Upper lobe of right lung (tissue), 1 donor: ENCODE measurements around the gene SAMD1. TPM values are rescaled to one million over a fixed set of nuclear protein-coding genes. Genes with fewer than 3 reads are reported as not detected.
"Not testable (repeated sequence)": the region's sequence is repeated elsewhere in the genome, so short reads cannot be mapped to it uniquely, and the experiment has no call there.

Experiments used
- ATAC-seq: fragments of 200-7000 bp; cut with Tn5 transposase; one replicate; pipeline ENCODE4 v1.9.1; 2020; ENCODE audit warnings: mild to moderate bottlenecking, moderate library complexity
- DNase-seq: peaks from one replicate; pipeline ENCODE4 v3.0.0-alpha.2; 2020
- H3K27ac ChIP-seq: fragments of 200-600 bp; one replicate; pipeline ENCODE4 v1.8.0; 2022
- H3K27me3 ChIP-seq: fragments of 200-600 bp; one replicate; pipeline ENCODE4 v1.8.0; 2022; ENCODE audit warnings: mild to moderate bottlenecking
- H3K36me3 ChIP-seq: fragments of 200-600 bp; one replicate; pipeline ENCODE4 v1.8.0; 2022
- H3K4me1 ChIP-seq: fragments of 200-600 bp; one replicate; pipeline ENCODE4 v1.8.0; 2022
- H3K4me3 ChIP-seq: fragments of 200-600 bp; one replicate; pipeline ENCODE4 v1.8.0; 2022; ENCODE audit warnings: mild to moderate bottlenecking
- H3K9me3 ChIP-seq: fragments of 200-600 bp; one replicate; pipeline ENCODE4 v1.8.0; 2022
- CTCF ChIP-seq: fragments of 200-600 bp; IDR thresholded peaks from one replicate; pipeline ENCODE4 v1.8.0; 2022; ENCODE audit warnings: antibody characterized with exemption
- intact Hi-C: fragments of 100-400 bp; cut with DNase I; formaldehyde crosslinking; loops from one replicate; pipeline ENCODE4 v1.11.0; 2022
- total RNA-seq: library from RNA; stranded (reverse); fragmentation: NEBNext Ultra II Directional; extraction: Animal tissue kit (Norgen Biotek cat#: 25700); gene quantifications from one replicate; pipeline ENCODE4 v1.2.1, GENCODE V29; 2021
- donor health status: DM: no; HTN: yes; CAD: no; lungs with severe emphysema.

The SAMD1 gene
- total RNA-seq, 1 donor from 2014 or later: 45.9 TPM

GRCh38 chr19:14050512-14050911 lies 40.0 kb downstream of the SAMD1 start:
- intact Hi-C loops: no loop called here
- no peak overlapping the region for H3K4me3 ChIP-seq
- no peak for DNase-seq
- no peaks in the 10 kb centered on the region for H3K4me1 ChIP-seq
- H3K27ac ChIP-seq: no peak overlapping the region
- no peaks in the 10 kb centered on the region for H3K9me3 ChIP-seq
- ATAC-seq: no peak
- no peaks in the 10 kb centered on the region for H3K27me3 ChIP-seq
- H3K36me3 ChIP-seq: peaks cover 14% of the 10 kb centered on the region
- no peak for TF ChIP-seq CTCF

GRCh38 chr19:14048443-14049153 lies 42.0 kb downstream of the SAMD1 start:
- ATAC-seq (peak; percentile 94), DNase-seq (peak; percentile 83)
- Histone ChIP-seq H3K4me1 (no peaks in the 10 kb centered on the region), H3K4me3 (no peak overlapping the region), H3K9me3 (no peaks in the 10 kb centered on the region), H3K27me3 (no peaks in the 10 kb centered on the region), H3K27ac (no peak overlapping the region), H3K36me3 (peaks cover 14% of the 10 kb centered on the region)
- intact Hi-C loops: no loop called here
- peak; percentile 92 for TF ChIP-seq CTCF

GRCh38 chr19:14047866-14048265 lies 42.7 kb downstream of the SAMD1 start:
- H3K4me3 ChIP-seq, intact Hi-C loops: not testable (repeated sequence)

GRCh38 chr19:14042659-14043608 lies 47.6 kb downstream of the SAMD1 start:
- H3K27ac ChIP-seq: peak overlapping the region; percentile 26
- H3K36me3 ChIP-seq, H3K9me3 ChIP-seq, H3K27me3 ChIP-seq, intact Hi-C loops, H3K4me3 ChIP-seq, DNase-seq, H3K4me1 ChIP-seq: not testable (repeated sequence)
- TF ChIP-seq CTCF: peak; percentile 56
- peak; percentile 85 for ATAC-seq

More at GRCh38 chr19:14047866-14048265, 42.7 kb downstream of the SAMD1 start:
- H3K9me3 ChIP-seq, ATAC-seq, H3K27ac ChIP-seq, H3K27me3 ChIP-seq, H3K4me1 ChIP-seq, DNase-seq: not testable (repeated sequence)
- H3K36me3 ChIP-seq: peaks cover 14% of the 10 kb centered on the region

- Histone ChIP-seq H3K9me3 (no peaks in the 10 kb centered on the region), H3K36me3 (no peaks in the 10 kb centered on the region), H3K27ac (no peak overlapping the region), H3K4me1 (no peaks in the 10 kb centered on the region), H3K4me3 (no peak overlapping the region), H3K27me3 (no peaks in the 10 kb centered on the region)
- no peak for TF ChIP-seq CTCF
- DNase-seq: no peak
- intact Hi-C loops: no loop called here
- no peak for ATAC-seq
These were observed 51.4 kb downstream of the SAMD1 start for GRCh38 chr19:14039181-14039580.

Other genes starting within 250 kb of the SAMD1 start
- gene NANOS3, start 213.6 kb downstream of the SAMD1 start, total RNA-seq: not detected
- gene BRME1, start 184.6 kb downstream of the SAMD1 start, total RNA-seq: 2.0 TPM
- gene CC2D1A, start 184.6 kb downstream of the SAMD1 start, total RNA-seq: 28.9 TPM
- gene PODNL1, start 152.3 kb downstream of the SAMD1 start, total RNA-seq: 2.8 TPM
- gene DCAF15, start 138.2 kb downstream of the SAMD1 start, total RNA-seq: 35.1 TPM
- 17.8 TPM for gene RFX1, start 84.4 kb downstream of the SAMD1 start, total RNA-seq
- gene RLN3, start 62.6 kb downstream of the SAMD1 start, total RNA-seq: not detected
- gene IL27RA, start 59.0 kb downstream of the SAMD1 start, total RNA-seq: 16.2 TPM
- gene PALM3, start 28.7 kb downstream of the SAMD1 start, total RNA-seq: 10.0 TPM
- gene MISP3, start 18.0 kb downstream of the SAMD1 start, total RNA-seq: 6.7 TPM
- gene C19orf67, start 5.0 kb downstream of the SAMD1 start, total RNA-seq: not detected
- gene PRKACA, start 27.0 kb upstream of the SAMD1 start, total RNA-seq: 85.7 TPM
- gene ASF1B, start 45.8 kb upstream of the SAMD1 start, total RNA-seq: 1.9 TPM
- gene ADGRL1, start 115.4 kb upstream of the SAMD1 start, total RNA-seq: 26.3 TPM